T-cell (primary cell): Measurements from ENCODE around the gene FCHO1. TPM values are rescaled to one million over a fixed set of nuclear protein-coding genes. Genes with fewer than 3 reads are reported as not detected.

Experiments used
- total RNA-seq, 35 experiments: library from RNA in 6 of 35; stranded (reverse) in 6 of 35; fragments of 120-200 nt in 1 of 35; gene quantifications; one replicate each; pipeline versions ENCODE4 v1.2.1 to v1.2.4 and lab custom pipeline; 2013 to 2026

Gene FCHO1
- total RNA-seq, 5 donors from 2014 or later (not counting 1 experiment from before 2014, with no cell fraction given): 63.0 to 129 (median 118) TPM

Other genes starting within 250 kb of the FCHO1 start
- 100 to 1,000 TPM in 1 of 5 donors, 10 to 100 TPM in 4; 46.2 to 103 (median 77.5) TPM for gene PGLS, start 239.8 kb upstream of the FCHO1 start, total RNA-seq
- 10 to 100 TPM; 43.0 to 78.1 (median 70.8) TPM for gene COLGALT1, start 195.8 kb upstream of the FCHO1 start, total RNA-seq
- gene UNC13A, start 63.1 kb upstream of the FCHO1 start, total RNA-seq: under 1 TPM in 4 of 5 donors, not detected in 1; 0.07 to 0.18 (median 0.13) TPM
- gene MAP1S, start 32.0 kb upstream of the FCHO1 start, total RNA-seq: 10 to 100 TPM; 32.8 to 78.5 (median 66.0) TPM
- 1 to 10 TPM in 1 of 5 donors, under 1 TPM in 4; 0.12 to 1.2 (median 0.79) TPM for gene B3GNT3, start 43.7 kb downstream of the FCHO1 start, total RNA-seq
- 1 to 10 TPM; 4.3 to 8.9 (median 5.4) TPM for gene INSL3, start 70.0 kb downstream of the FCHO1 start, total RNA-seq
- 100 to 1,000 TPM; 120 to 224 (median 127) TPM for gene JAK3, start 96.5 kb downstream of the FCHO1 start, total RNA-seq
- 1,000 to 10,000 TPM; 3,000 to 4,207 (median 4,048) TPM for gene RPL18A, start 108.4 kb downstream of the FCHO1 start, total RNA-seq
- gene SLC5A5, start 120.5 kb downstream of the FCHO1 start, total RNA-seq: 1 to 10 TPM; 2.1 to 5.7 (median 3.5) TPM
- 10 to 100 TPM; 24.8 to 51.1 (median 41.5) TPM for gene CCDC124, start 181.5 kb downstream of the FCHO1 start, total RNA-seq
- not detected for gene KCNN1, start 215.6 kb downstream of the FCHO1 start, total RNA-seq